Breast epithelium (tissue), 4 donors: Measurements from ENCODE around the gene LPP. TPM values are rescaled to one million over a fixed set of nuclear protein-coding genes. Genes with fewer than 3 reads are reported as not detected.

Experiments
- DNase-seq, 2 donors: peaks; one replicate each; pipeline ENCODE4 v3.0.0-alpha.2; 2019; ENCODE audit warnings: low spot score in 2 of 2
- H3K27ac ChIP-seq, 2 donors: fragments of 200-600 bp; sonication (generic) in 1 of 2; one replicate each; pipeline ENCODE4 v1.5.1; 2016 to 2019; ENCODE audit warnings: mild to moderate bottlenecking in 1 of 2
- H3K27me3 ChIP-seq, 2 donors: fragments of 200-600 bp; sonication (generic) in 1 of 2; one replicate each; pipeline versions ENCODE4 v1.5.1 to v1.6.0; 2017 to 2019; ENCODE audit warnings: control low read depth in 1 of 2, mild to moderate bottlenecking in 1 of 2
- H3K36me3 ChIP-seq: fragments of 200-600 bp; one replicate; pipeline ENCODE4 v1.5.1; 2019
- H3K4me1 ChIP-seq, 2 donors: fragments of 200-600 bp; sonication (generic); one replicate each; pipeline ENCODE4 v1.5.1; 2016 to 2019; ENCODE audit warnings: control low read depth in 1 of 2
- H3K4me3 ChIP-seq, 3 donors: fragments of 200-600 bp; sonication (generic); 1 replicate in 2 of 3; 2 replicates in 1 of 3; pipeline ENCODE4 v1.5.1; 2016 to 2019; ENCODE audit warnings: mild to moderate bottlenecking in 3 of 3, moderate library complexity in 2 of 3
- H3K9me3 ChIP-seq, 2 donors: fragments of 200-600 bp; sonication (generic) in 1 of 2; one replicate each; pipeline ENCODE4 v1.5.1; 2016 to 2019; ENCODE audit warnings: control low read depth in 1 of 2
- POLR2A ChIP-seq: fragments of 450-650 bp; IDR thresholded peaks from one replicate; pipeline ENCODE4 v1.6.1; 2016; ENCODE audit warnings: antibody characterized with exemption, mild to moderate bottlenecking, moderate library complexity
- POLR2AphosphoS5 ChIP-seq, 3 donors: sonication (generic); formaldehyde crosslinking; IDR thresholded peaks; one replicate each; pipeline ENCODE4 v1.6.1; 2017; ENCODE audit warnings: antibody characterized with exemption in 3 of 3
- intact Hi-C: fragments of 100-400 bp; cut with DNase I; formaldehyde crosslinking; loops from one replicate; pipeline ENCODE4 v1.15.1; 2023; ENCODE audit warnings: low total_unique reads
- total RNA-seq, 3 donors: library from RNA; depleted of rRNA; stranded (reverse); fragments of >200 nt; gene quantifications; one replicate each; pipeline ENCODE4 v1.1.0, GENCODE V29; 2016
- TF ChIP-seq, protein P1 (sequence below), 3 donors: fragments of 450-650 bp; IDR thresholded peaks; one replicate each; pipeline ENCODE4 v1.5.1; 2016 to 2017; ENCODE audit warnings: antibody characterized with exemption in 3 of 3, mild to moderate bottlenecking in 3 of 3, moderate library complexity in 3 of 3

Gene LPP
- total RNA-seq, 3 donors from 2014 or later, result 135 to 183 (median 147) TPM

DNA sequence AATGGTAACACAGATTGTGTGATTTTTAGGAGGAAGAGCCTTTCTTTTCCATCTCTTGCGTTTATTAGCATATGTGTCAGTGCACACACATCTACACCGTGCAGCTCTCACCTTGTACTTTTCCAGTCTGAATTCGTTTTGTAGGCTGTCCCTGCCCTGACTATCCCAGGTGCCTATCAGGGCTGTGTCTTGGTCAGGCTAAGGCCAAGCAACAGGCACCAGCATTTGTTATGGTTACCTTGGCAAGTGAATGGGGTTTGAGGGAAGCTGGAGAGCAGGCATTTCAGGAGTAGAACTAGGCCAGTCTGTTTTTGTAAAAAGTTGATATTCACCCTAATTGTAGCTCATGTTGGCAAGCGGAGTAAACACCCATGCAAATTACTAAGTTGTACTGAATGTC, 528.4 kb downstream of the LPP start:
- intact Hi-C loops, result no loop called here
- no peak overlapping the region for H3K27ac ChIP-seq

DNA sequence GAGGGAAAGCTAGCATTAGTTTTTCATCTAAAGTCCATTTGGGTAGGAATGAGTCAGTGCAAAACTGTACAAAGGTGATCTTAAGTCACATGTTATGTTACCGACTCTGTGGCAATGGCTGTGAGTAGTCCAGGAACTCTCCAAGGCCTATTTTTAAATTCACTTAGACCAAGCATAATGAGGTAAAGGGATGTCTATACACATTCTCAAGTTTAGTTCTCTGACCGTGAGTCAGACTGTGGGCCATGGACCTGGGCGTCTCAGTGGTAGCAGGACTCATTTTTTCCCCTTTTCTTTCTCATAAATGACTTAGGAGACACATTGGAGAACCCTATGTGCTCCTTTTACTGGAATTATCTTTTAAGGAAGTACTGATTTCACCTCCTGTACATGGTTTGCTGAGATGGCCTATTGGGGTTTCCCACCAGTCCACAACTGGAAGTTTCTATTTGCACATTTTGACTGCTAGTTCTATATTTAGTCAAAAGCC, 529.1 kb downstream of the LPP start:
- Histone ChIP-seq H3K27me3 (no peaks in the 10 kb centered on the region), H3K36me3 (no peaks in the 10 kb centered on the region), H3K4me1 (no peaks in the 10 kb centered on the region), H3K9me3 (no peaks in the 10 kb centered on the region), H3K27ac (no peak overlapping the region), H3K4me3 (no peak overlapping the region)
- DNase-seq, result no peak
- TF ChIP-seq POLR2A (no peak), POLR2AphosphoS5 (IDR thresholded peaks at IDR 0.05) (no peak)
- TF ChIP-seq, protein P1, sequence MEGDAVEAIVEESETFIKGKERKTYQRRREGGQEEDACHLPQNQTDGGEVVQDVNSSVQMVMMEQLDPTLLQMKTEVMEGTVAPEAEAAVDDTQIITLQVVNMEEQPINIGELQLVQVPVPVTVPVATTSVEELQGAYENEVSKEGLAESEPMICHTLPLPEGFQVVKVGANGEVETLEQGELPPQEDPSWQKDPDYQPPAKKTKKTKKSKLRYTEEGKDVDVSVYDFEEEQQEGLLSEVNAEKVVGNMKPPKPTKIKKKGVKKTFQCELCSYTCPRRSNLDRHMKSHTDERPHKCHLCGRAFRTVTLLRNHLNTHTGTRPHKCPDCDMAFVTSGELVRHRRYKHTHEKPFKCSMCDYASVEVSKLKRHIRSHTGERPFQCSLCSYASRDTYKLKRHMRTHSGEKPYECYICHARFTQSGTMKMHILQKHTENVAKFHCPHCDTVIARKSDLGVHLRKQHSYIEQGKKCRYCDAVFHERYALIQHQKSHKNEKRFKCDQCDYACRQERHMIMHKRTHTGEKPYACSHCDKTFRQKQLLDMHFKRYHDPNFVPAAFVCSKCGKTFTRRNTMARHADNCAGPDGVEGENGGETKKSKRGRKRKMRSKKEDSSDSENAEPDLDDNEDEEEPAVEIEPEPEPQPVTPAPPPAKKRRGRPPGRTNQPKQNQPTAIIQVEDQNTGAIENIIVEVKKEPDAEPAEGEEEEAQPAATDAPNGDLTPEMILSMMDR (IDR thresholded peaks at IDR 0.05), result no peak
- intact Hi-C loops, result no loop called here

More for the DNA sequence above, 528.4 kb downstream of the LPP start:
- DNase-seq, result no peak
- TF ChIP-seq, protein P1 (IDR thresholded peaks at IDR 0.05), result no peak
- no peak for TF ChIP-seq POLR2A
- no peak for TF ChIP-seq POLR2AphosphoS5 (IDR thresholded peaks at IDR 0.05)
- Histone ChIP-seq H3K4me3 (no peak overlapping the region), H3K4me1 (no peaks in the 10 kb centered on the region), H3K27me3 (no peaks in the 10 kb centered on the region), H3K36me3 (no peaks in the 10 kb centered on the region), H3K9me3 (no peaks in the 10 kb centered on the region)

DNA sequence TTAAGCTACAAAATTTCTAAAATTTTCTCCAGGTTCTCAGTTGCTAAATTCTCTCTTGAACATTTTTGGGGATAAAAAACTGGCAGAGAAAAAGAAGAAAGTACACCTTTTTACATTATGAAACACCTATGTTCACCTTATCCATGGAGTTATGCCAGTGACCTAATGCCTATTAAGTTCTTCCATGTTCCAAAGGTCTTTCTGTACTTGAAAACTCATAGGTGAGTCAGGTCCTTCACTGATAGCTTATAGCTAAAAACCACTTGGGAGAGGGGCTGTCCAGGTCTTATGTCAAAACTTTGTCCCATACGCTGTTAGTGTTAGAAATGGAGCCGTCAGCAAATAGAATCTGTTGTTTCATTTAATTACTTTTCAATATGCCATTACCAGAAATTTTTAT, 530.3 kb downstream of the LPP start:
- H3K27ac ChIP-seq, result no peak overlapping the region
- intact Hi-C loops, result no loop called here
- H3K4me1 ChIP-seq, result no peaks in the 10 kb centered on the region

DNA sequence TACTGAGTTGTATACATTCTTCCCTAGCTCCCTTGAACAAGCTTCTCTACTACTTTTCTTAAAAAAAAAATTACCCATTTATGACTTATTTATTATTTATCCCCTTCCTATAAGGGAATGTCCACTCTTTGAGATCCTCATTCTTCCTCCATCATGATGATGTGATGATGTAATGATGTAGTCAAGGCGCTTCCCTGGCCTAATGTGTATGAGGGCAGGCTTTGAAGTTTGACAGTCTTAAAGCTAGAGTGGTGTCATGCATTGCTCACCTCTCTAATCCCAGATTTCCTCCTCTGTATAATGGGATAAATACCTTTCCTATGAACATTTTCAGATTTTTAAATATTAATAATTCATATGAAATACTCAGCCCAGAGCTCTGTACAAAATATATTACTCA, 531.8 kb downstream of the LPP start:
- H3K9me3 ChIP-seq, result no peaks in the 10 kb centered on the region
- no peaks in the 10 kb centered on the region for H3K36me3 ChIP-seq
- no peak overlapping the region for H3K27ac ChIP-seq
- no peaks in the 10 kb centered on the region for H3K27me3 ChIP-seq
- no peak overlapping the region for H3K4me3 ChIP-seq
- no peak for DNase-seq
- intact Hi-C loops, result no loop called here
- no peak for TF ChIP-seq POLR2AphosphoS5 (IDR thresholded peaks at IDR 0.05)
- TF ChIP-seq POLR2A, result no peak
- TF ChIP-seq, protein P1 (IDR thresholded peaks at IDR 0.05), result no peak
- H3K4me1 ChIP-seq, result no peaks in the 10 kb centered on the region

More for the DNA sequence above, 530.3 kb downstream of the LPP start:
- no peaks in the 10 kb centered on the region for H3K27me3 ChIP-seq
- no peaks in the 10 kb centered on the region for H3K9me3 ChIP-seq
- no peak for DNase-seq
- TF ChIP-seq, protein P1 (IDR thresholded peaks at IDR 0.05), result no peak
- TF ChIP-seq POLR2AphosphoS5 (IDR thresholded peaks at IDR 0.05) (no peak), POLR2A (no peak)
- H3K4me3 ChIP-seq, result no peak overlapping the region
- H3K36me3 ChIP-seq, result no peaks in the 10 kb centered on the region

DNA sequence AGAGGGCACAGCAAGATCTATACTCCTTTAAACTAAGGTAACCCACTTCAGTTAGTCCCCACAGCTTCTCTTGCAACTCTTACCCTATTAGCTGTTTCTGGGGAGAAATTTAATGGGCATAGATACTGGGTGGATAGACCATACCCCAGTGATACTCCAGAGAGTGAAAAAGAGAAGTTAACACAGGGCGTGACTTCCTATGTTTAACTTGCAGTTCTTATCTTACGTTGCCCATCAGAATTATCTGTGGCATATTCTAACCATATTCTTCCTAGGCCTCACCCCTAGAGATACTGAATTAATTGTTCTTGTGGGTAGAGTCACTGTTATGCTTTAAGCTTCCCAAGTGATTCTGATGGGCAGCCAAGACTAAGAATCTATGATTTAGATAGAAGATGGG, 532.4 kb downstream of the LPP start:
- no peak for TF ChIP-seq POLR2AphosphoS5 (IDR thresholded peaks at IDR 0.05)
- TF ChIP-seq POLR2A, result no peak
- TF ChIP-seq, protein P1 (IDR thresholded peaks at IDR 0.05), result no peak
- no peak overlapping the region for H3K27ac ChIP-seq
- intact Hi-C loops, result no loop called here

More for the DNA sequence above, 532.4 kb downstream of the LPP start:
- DNase-seq, result no peak
- H3K4me1 ChIP-seq, result no peaks in the 10 kb centered on the region
- H3K27me3 ChIP-seq, result no peaks in the 10 kb centered on the region
- H3K36me3 ChIP-seq, result no peaks in the 10 kb centered on the region
- no peaks in the 10 kb centered on the region for H3K9me3 ChIP-seq
- H3K4me3 ChIP-seq, result no peak overlapping the region
